GM23338 (cell line): ENCODE measurements around the gene RBM33. TPM values are rescaled to one million over a fixed set of nuclear protein-coding genes. Genes with fewer than 3 reads are reported as not detected.

Source experiments
- ATAC-seq: fragments of 200-7000 bp; cut with Tn5 transposase; 3 replicates; pipeline ENCODE4 v1.9.1; 2020
- DNase-seq: peaks from one replicate; pipeline ENCODE4 v3.0.0-alpha.2; 2015; ENCODE audit warnings: low spot score
- H2AFZ ChIP-seq: fragments of 200-600 bp; sonication (generic); 2 replicates; pipeline ENCODE4 v1.8.0; 2016; ENCODE audit warnings: antibody characterized with exemption, mild to moderate bottlenecking, moderate library complexity
- H3F3A ChIP-seq: fragments of 200-600 bp; sonication (generic); replicated peaks from 2 replicates; pipeline ENCODE4 v1.8.0; 2017; ENCODE audit warnings: antibody characterized with exemption, mixed run types, low read depth
- H3K27ac ChIP-seq: fragments of 200-600 bp; sonication (generic); 2 replicates; pipeline ENCODE4 v1.6.1; 2016; ENCODE audit warnings: low read depth
- H3K27me3 ChIP-seq: fragments of 200-600 bp; sonication (generic); 2 replicates; pipeline ENCODE4 v1.8.0; 2016; ENCODE audit warnings: mild to moderate bottlenecking, mixed run types, moderate library complexity; ENCODE audit not compliant: insufficient read depth
- H3K36me3 ChIP-seq: fragments of 200-600 bp; sonication (generic); 2 replicates; pipeline ENCODE4 v1.8.0; 2016; ENCODE audit warnings: mild to moderate bottlenecking; ENCODE audit not compliant: insufficient read depth
- H3K4me1 ChIP-seq: fragments of 200-600 bp; sonication (generic); 2 replicates; pipeline ENCODE4 v1.8.0; 2016; ENCODE audit warnings: mild to moderate bottlenecking, moderate library complexity; ENCODE audit not compliant: insufficient read depth
- H3K4me2 ChIP-seq: fragments of 200-600 bp; sonication (generic); 2 replicates; pipeline ENCODE4 v1.7.1; 2017; ENCODE audit warnings: mixed run types
- H3K4me3 ChIP-seq: fragments of 200-600 bp; sonication (generic); 2 replicates; pipeline ENCODE4 v1.6.1; 2016; ENCODE audit warnings: mixed run types
- H3K79me2 ChIP-seq: fragments of 200-600 bp; sonication (generic); replicated peaks from 2 replicates; pipeline ENCODE4 v1.8.0; 2017; ENCODE audit warnings: mild to moderate bottlenecking; ENCODE audit not compliant: insufficient read depth
- H3K9me2 ChIP-seq: fragments of 200-600 bp; sonication (generic); 2 replicates; pipeline ENCODE4 v1.8.0; 2017; ENCODE audit not compliant: insufficient read depth
- H4K20me1 ChIP-seq: fragments of 200-600 bp; sonication (generic); replicated peaks from 2 replicates; pipeline ENCODE4 v1.8.0; 2017; ENCODE audit warnings: mild to moderate bottlenecking; ENCODE audit not compliant: insufficient read depth
- H3K27ac Mint-ChIP-seq: 2 replicates; pipeline ENCODE4 v1.8.0; 2020; ENCODE audit warnings: inconsistent platforms, mild to moderate bottlenecking, moderate library complexity, mixed read lengths
- H3K27me3 Mint-ChIP-seq: 3 replicates; pipeline ENCODE4 v1.8.0; 2022; ENCODE audit warnings: low read depth, mild to moderate bottlenecking, moderate library complexity, mixed read lengths, inconsistent platforms; ENCODE audit not compliant: insufficient read depth, poor library complexity
- H3K36me3 Mint-ChIP-seq: 3 replicates; pipeline ENCODE4 v1.8.0; 2021; ENCODE audit warnings: low read depth, mild to moderate bottlenecking, inconsistent platforms, moderate library complexity, mixed read lengths
- H3K4me1 Mint-ChIP-seq: 3 replicates; pipeline ENCODE4 v1.8.0; 2020; ENCODE audit warnings: mild to moderate bottlenecking, inconsistent platforms, mixed read lengths
- H3K4me3 Mint-ChIP-seq: 3 replicates; pipeline ENCODE4 v1.8.0; 2021; ENCODE audit warnings: moderate library complexity, mild to moderate bottlenecking, inconsistent platforms, mixed read lengths
- H3K9me3 Mint-ChIP-seq: 3 replicates; pipeline ENCODE4 v1.8.0; 2020; ENCODE audit warnings: moderate library complexity, mild to moderate bottlenecking, inconsistent platforms, mixed read lengths
- CREB1 ChIP-seq: fragments of 250-450 bp; sonication (Bioruptor Pico); IDR thresholded peaks from 2 replicates; pipeline ENCODE4 v1.5.0; 2020; ENCODE audit warnings: low read depth, mild to moderate bottlenecking, moderate library complexity
- EZH2 ChIP-seq: fragments of 200-600 bp; sonication (generic); IDR thresholded peaks from one replicate; pipeline ENCODE4 v1.8.0; 2017; ENCODE audit warnings: antibody characterized with exemption, mild to moderate bottlenecking, low read depth; ENCODE audit not compliant: unreplicated experiment
- JUNB ChIP-seq: IDR thresholded peaks from one replicate; pipeline ENCODE4 v1.6.1; 2016; ENCODE audit warnings: antibody characterized with exemption; ENCODE audit not compliant: unreplicated experiment
- NANOG ChIP-seq: IDR thresholded peaks from 2 replicates; pipeline ENCODE4 v1.6.1; 2016; ENCODE audit warnings: antibody characterized with exemption, borderline replicate concordance
- POLR2AphosphoS5 ChIP-seq: IDR thresholded peaks from 2 replicates; pipeline ENCODE4 v1.6.1; 2016; ENCODE audit warnings: antibody characterized with exemption, low read depth
- STAT1 ChIP-seq: IDR thresholded peaks from one replicate; pipeline ENCODE4 v1.6.1; 2016; ENCODE audit warnings: antibody characterized with exemption; ENCODE audit not compliant: unreplicated experiment
- ZNF114 ChIP-seq: fragments of 250-450 bp; sonication (Bioruptor Pico); IDR thresholded peaks from 2 replicates; pipeline ENCODE4 v1.5.0; 2020; ENCODE audit warnings: mild to moderate bottlenecking, moderate library complexity
- ZNF331 ChIP-seq: fragments of 250-450 bp; sonication (Bioruptor Pico); IDR thresholded peaks from 2 replicates; pipeline ENCODE4 v1.5.0; 2020; ENCODE audit warnings: low read depth, mild to moderate bottlenecking, moderate library complexity
- polyA plus RNA-seq: library from polyadenylated mRNA; unstranded; fragments of >200 nt; fragmentation: Nextera tagmentation; extraction: Ambion mirVana; gene quantifications from 2 replicates; pipeline ENCODE4 v1.2.1, GENCODE V29; 2016
- total RNA-seq: library from RNA; depleted of rRNA; stranded (reverse); fragments of >200 nt; shearing (Covaris generic); gene quantifications from 2 replicates; pipeline ENCODE4 v1.2.3, GENCODE V29; 2014
- TF ChIP-seq, protein P1 (sequence below), 2 experiments: fragments of 200-600 bp in 1 of 2; sonication (generic) in 1 of 2; conservative IDR thresholded peaks; 2 replicates each; pipeline versions ENCODE4 v1.5.1 to v1.6.1; 2016 to 2017; ENCODE audit warnings: antibody characterized with exemption in 2 of 2, low read depth in 2 of 2, mild to moderate bottlenecking in 2 of 2, moderate library complexity in 1 of 2
- TF ChIP-seq, protein P2 (sequence below): IDR thresholded peaks from 2 replicates; pipeline ENCODE4 v1.6.1; 2016; ENCODE audit warnings: antibody characterized with exemption
- TF ChIP-seq, protein P3 (sequence below): IDR thresholded peaks from one replicate; pipeline ENCODE4 v1.6.1; 2018; ENCODE audit warnings: antibody characterized with exemption; ENCODE audit not compliant: unreplicated experiment

RBM33 gene
- total and polyA plus RNA-seq, 2 experiments from 2014 or later: 47.7 to 94.7 TPM

DNA sequence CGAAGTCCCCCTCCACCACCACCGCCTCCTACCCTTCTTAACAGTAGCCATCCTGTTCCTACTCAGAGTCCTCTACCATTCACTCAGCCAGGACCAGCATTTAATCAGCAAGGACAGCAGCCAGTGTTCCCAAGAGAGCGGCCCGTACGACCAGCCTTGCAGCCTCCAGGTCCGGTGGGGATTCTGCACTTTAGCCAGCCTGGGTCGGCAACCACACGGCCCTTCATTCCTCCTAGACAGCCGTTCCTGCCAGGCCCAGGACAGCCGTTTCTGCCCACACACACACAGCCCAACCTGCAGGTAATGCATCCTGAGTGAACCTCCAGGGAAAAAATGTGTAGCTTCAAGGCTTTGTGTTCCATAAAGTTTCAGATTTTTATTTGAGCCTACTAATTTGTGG is 93.6 kb downstream of the RBM33 start (continued):
- TF ChIP-seq, protein P1, sequence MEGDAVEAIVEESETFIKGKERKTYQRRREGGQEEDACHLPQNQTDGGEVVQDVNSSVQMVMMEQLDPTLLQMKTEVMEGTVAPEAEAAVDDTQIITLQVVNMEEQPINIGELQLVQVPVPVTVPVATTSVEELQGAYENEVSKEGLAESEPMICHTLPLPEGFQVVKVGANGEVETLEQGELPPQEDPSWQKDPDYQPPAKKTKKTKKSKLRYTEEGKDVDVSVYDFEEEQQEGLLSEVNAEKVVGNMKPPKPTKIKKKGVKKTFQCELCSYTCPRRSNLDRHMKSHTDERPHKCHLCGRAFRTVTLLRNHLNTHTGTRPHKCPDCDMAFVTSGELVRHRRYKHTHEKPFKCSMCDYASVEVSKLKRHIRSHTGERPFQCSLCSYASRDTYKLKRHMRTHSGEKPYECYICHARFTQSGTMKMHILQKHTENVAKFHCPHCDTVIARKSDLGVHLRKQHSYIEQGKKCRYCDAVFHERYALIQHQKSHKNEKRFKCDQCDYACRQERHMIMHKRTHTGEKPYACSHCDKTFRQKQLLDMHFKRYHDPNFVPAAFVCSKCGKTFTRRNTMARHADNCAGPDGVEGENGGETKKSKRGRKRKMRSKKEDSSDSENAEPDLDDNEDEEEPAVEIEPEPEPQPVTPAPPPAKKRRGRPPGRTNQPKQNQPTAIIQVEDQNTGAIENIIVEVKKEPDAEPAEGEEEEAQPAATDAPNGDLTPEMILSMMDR (conservative IDR thresholded peaks at IDR 0.05; ENCODE audit: low read depth in 2 of 2): no peak
- TF ChIP-seq EZH2 (no peak), STAT1 (no peak), ZNF114 (CRISPR knock-in tag) (no peak), NANOG (no peak), JUNB (no peak), POLR2AphosphoS5 (no peak), CREB1 (CRISPR knock-in tag) (no peak), ZNF331 (CRISPR knock-in tag) (no peak)
- TF ChIP-seq, protein P2, sequence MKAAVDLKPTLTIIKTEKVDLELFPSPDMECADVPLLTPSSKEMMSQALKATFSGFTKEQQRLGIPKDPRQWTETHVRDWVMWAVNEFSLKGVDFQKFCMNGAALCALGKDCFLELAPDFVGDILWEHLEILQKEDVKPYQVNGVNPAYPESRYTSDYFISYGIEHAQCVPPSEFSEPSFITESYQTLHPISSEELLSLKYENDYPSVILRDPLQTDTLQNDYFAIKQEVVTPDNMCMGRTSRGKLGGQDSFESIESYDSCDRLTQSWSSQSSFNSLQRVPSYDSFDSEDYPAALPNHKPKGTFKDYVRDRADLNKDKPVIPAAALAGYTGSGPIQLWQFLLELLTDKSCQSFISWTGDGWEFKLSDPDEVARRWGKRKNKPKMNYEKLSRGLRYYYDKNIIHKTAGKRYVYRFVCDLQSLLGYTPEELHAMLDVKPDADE: no peak
- TF ChIP-seq, protein P3, sequence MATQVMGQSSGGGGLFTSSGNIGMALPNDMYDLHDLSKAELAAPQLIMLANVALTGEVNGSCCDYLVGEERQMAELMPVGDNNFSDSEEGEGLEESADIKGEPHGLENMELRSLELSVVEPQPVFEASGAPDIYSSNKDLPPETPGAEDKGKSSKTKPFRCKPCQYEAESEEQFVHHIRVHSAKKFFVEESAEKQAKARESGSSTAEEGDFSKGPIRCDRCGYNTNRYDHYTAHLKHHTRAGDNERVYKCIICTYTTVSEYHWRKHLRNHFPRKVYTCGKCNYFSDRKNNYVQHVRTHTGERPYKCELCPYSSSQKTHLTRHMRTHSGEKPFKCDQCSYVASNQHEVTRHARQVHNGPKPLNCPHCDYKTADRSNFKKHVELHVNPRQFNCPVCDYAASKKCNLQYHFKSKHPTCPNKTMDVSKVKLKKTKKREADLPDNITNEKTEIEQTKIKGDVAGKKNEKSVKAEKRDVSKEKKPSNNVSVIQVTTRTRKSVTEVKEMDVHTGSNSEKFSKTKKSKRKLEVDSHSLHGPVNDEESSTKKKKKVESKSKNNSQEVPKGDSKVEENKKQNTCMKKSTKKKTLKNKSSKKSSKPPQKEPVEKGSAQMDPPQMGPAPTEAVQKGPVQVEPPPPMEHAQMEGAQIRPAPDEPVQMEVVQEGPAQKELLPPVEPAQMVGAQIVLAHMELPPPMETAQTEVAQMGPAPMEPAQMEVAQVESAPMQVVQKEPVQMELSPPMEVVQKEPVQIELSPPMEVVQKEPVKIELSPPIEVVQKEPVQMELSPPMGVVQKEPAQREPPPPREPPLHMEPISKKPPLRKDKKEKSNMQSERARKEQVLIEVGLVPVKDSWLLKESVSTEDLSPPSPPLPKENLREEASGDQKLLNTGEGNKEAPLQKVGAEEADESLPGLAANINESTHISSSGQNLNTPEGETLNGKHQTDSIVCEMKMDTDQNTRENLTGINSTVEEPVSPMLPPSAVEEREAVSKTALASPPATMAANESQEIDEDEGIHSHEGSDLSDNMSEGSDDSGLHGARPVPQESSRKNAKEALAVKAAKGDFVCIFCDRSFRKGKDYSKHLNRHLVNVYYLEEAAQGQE: no peak

DNA sequence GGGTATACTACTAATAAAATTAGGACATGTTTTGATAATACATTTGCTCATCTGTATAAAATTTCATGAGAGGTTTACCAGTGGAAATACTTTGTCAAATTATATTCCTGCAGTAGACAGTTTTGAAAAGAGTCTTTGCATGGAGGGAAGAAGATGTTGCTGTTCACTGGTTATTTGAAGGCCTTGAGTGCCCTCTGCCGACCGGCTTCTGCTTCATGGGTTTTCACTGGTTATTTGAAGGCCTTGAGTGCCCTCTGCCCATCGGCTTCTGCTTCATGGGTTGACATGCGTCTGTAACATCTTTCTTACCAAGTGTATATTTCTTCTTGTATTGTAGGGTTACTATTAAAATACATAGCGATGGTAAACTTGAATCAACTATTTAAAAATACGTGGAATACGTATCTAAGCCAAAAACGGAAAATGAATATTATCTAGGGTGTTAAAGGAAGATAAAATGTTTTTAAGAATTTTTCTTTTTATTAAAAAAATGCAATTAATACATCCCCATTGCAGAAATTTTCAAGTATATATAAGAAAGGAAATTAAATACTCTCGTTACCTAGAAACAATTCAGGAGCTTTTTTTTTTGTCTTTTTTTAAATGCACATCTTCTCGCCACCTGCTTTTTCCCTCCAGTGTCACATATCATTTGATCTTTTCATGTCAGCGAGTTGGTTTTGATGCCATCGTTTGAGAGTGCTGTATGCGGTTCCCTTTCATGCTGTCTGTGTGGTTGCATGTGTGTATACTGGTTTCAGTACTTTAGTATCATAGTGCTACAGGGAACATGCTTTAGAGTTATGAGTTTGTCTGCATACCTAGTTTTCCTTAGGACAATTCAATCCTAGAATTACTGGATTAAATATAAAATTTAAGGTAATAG is 94.4 kb downstream of the RBM33 start:
- peaks cover 26% of the 10 kb centered on the region for H3K4me1 Mint-ChIP-seq

More for the DNA sequence above, 94.4 kb downstream of the RBM33 start:
- H3K27me3 Mint-ChIP-seq: peaks cover 8% of the 10 kb centered on the region
- no peak overlapping the region for H3K4me3 ChIP-seq
- peak; percentile 53 for DNase-seq
- H2AFZ ChIP-seq: no peak overlapping the region
- peaks cover 14% of the 10 kb centered on the region for H3K36me3 ChIP-seq
- H3K27ac ChIP-seq: no peak overlapping the region
- H3K27me3 ChIP-seq: no peaks in the 10 kb centered on the region
- peaks cover 18% of the 10 kb centered on the region for H3K4me1 ChIP-seq
- peaks cover 48% of the 10 kb centered on the region for H3K36me3 Mint-ChIP-seq
- no peak overlapping the region for H3K27ac Mint-ChIP-seq
- peaks cover 13% of the 10 kb centered on the region for H4K20me1 ChIP-seq
- no peak overlapping the region for H3K4me2 ChIP-seq
- TF ChIP-seq ZNF331 (CRISPR knock-in tag): no peak
- TF ChIP-seq, protein P1 (conservative IDR thresholded peaks at IDR 0.05; ENCODE audit: low read depth in 2 of 2): peak; percentile 46 to 68
- no peak overlapping the region for H3K4me3 Mint-ChIP-seq
- no peaks in the 10 kb centered on the region for H3K9me3 Mint-ChIP-seq
- ATAC-seq: peak; percentile 66
- H3F3A ChIP-seq: no peaks in the 10 kb centered on the region
- no peaks in the 10 kb centered on the region for H3K9me2 ChIP-seq
- H3K79me2 ChIP-seq: peaks cover 26% of the 10 kb centered on the region
